ACC112 (cell line): ENCODE data around the gene ANKRD63.

ENCODE experiments used
- H2AFZ ChIP-seq: fragments of 200-600 bp; sonication (generic); one replicate; pipeline ENCODE4 v1.6.0; 2017; ENCODE audit warnings: antibody characterized with exemption, low read length; ENCODE audit not compliant: unreplicated experiment
- H3K27ac ChIP-seq: fragments of 200-600 bp; sonication (generic); 2 replicates; pipeline ENCODE4 v1.5.1; 2014; ENCODE audit warnings: low read depth, mild to moderate bottlenecking, antibody characterized with exemption, low read length, moderate library complexity
- H3K27me3 ChIP-seq: fragments of 200-600 bp; sonication (generic); 2 replicates; pipeline ENCODE4 v1.6.1; 2014; ENCODE audit warnings: mild to moderate bottlenecking, antibody characterized with exemption, low read length, moderate library complexity, mixed read lengths; ENCODE audit not compliant: insufficient read depth
- H3K36me3 ChIP-seq: fragments of 200-600 bp; sonication (generic); 2 replicates; pipeline ENCODE4 v1.6.1; 2016; ENCODE audit warnings: mild to moderate bottlenecking, antibody characterized with exemption, low read length, moderate library complexity, mixed read lengths; ENCODE audit not compliant: insufficient read depth
- H3K4me1 ChIP-seq: fragments of 200-600 bp; sonication (generic); one replicate; pipeline ENCODE4 v1.6.1; 2016; ENCODE audit warnings: low read length, mixed read lengths; ENCODE audit not compliant: insufficient read depth, unreplicated experiment, control insufficient read depth
- H3K4me3 ChIP-seq: fragments of 200-600 bp; sonication (generic); 2 replicates; pipeline ENCODE4 v1.5.1; 2014; ENCODE audit warnings: mild to moderate bottlenecking, low read depth, low read length
- H3K79me2 ChIP-seq: fragments of 200-600 bp; sonication (generic); one replicate; pipeline ENCODE4 v1.6.0; 2016; ENCODE audit warnings: low read length; ENCODE audit not compliant: control insufficient read depth, unreplicated experiment, insufficient read depth

The ANKRD63 gene

DNA sequence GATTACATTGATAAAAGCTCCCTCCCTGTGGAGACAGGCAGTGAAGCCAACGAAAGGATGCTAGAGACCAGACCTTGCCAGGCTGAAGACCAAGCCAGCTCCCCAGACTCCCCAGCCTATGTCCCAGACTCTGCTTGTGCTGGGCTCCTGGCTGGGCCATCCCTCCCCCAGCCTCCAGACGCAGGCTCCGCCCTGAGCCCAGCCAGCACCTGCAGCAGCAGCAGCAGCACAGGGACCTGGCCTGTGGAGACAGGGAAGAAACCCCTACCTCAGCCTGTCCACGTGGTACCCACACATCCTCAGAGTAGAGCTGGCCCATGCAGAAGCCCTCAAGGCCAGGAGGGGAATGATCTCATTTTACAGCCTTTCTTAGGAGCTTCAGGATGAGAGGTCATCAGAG, 13.3 kb downstream of the ANKRD63 start:
- H3K36me3 ChIP-seq, result no peaks in the 10 kb centered on the region
- no peak overlapping the region for H2AFZ ChIP-seq
- H3K4me1 ChIP-seq, result peaks cover 15% of the 10 kb centered on the region
- H3K27ac ChIP-seq, result no peak overlapping the region
- H3K79me2 ChIP-seq, result no peaks in the 10 kb centered on the region
- no peaks in the 10 kb centered on the region for H3K27me3 ChIP-seq
- H3K4me3 ChIP-seq, result no peak overlapping the region

DNA sequence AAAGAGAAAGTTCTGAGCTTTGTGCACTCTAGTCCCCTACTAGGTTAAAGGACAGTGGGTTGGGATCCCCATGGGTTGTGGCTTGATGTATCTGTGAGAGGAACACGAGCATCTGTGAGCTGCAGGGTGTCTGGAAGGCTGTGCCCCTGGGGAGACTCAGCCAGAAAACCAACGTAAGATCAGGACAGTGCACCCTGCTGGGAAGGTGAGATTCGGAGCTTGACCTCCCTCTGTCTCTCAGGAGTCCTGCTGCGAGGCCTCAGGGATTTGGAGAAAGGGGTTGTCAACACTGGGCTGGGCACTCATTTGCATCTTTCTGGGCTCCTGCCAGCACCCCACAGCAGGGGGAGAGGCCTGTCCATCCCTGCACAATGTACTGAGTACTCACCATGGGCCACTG, 15.2 kb downstream of the ANKRD63 start:
- no peaks in the 10 kb centered on the region for H3K36me3 ChIP-seq
- H3K27ac ChIP-seq, result no peak overlapping the region
- H2AFZ ChIP-seq, result no peak overlapping the region
- no peaks in the 10 kb centered on the region for H3K27me3 ChIP-seq
- H3K4me1 ChIP-seq, result peaks cover 24% of the 10 kb centered on the region
- no peaks in the 10 kb centered on the region for H3K79me2 ChIP-seq
- no peak overlapping the region for H3K4me3 ChIP-seq

DNA sequence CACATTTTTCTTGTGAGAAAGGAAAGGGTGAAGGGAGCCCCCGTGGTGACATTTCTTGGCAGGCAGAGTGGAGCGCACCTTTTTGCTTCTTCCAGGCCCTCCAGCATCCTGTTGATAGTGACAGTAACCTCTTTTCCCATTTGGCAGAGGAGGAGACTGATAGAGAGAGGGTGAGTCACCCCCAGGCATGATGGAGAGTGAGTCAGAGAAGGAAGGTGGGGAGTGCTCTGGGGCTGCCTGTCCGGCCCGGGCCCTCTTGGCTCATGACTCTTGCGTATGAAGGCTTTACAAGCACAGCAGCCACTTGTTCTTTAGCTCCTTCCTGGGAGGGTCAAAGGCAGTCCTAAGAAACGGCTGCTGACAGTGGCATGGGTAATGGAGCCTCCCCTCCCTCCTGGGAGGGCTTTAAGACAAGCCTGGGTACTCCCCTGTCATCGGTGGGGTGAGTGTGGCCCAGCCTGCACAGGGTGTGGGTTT, 16.0 kb downstream of the ANKRD63 start:
- Histone ChIP-seq H3K4me1 (peaks cover 25% of the 10 kb centered on the region), H2AFZ (peak overlapping the region; percentile 85), H3K27me3 (no peaks in the 10 kb centered on the region), H3K79me2 (no peaks in the 10 kb centered on the region), H3K27ac (peak overlapping the region; percentile 56), H3K4me3 (no peak overlapping the region), H3K36me3 (no peaks in the 10 kb centered on the region)

DNA sequence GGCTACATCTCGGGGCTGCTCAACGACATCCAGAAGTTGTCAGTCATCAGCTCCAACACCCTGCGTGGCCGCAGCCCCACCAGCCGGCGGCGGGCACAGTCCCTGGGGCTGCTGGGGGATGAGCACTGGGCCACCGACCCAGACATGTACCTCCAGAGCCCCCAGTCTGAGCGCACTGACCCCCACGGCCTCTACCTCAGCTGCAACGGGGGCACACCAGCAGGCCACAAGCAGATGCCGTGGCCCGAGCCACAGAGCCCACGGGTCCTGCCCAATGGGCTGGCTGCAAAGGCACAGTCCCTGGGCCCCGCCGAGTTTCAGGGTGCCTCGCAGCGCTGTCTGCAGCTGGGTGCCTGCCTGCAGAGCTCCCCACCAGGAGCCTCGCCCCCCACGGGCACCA, 17.0 kb downstream of the ANKRD63 start:
- no peak overlapping the region for H3K4me3 ChIP-seq
- H3K36me3 ChIP-seq, result no peaks in the 10 kb centered on the region
- no peak overlapping the region for H3K27ac ChIP-seq

DNA sequence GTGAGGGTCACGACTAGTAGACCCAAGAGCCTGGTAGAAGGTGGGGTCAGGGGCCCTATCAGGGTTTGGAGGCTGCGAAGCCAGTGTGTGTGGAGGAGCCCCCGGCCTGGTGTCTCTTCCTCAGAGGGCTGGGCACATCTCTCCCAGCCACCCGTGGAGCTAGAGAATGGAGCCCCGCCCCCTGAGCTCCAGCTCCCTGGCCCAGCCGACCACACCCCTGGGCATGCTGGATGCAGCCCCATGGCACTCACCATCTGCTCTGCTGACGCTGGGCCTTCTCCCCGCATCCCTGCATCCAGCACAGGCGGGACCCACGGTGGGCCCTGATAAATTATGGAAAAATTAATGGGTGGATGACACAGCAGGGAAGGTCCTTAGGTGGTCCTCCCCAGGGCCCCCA, 17.5 kb downstream of the ANKRD63 start:
- Histone ChIP-seq H3K27me3 (no peaks in the 10 kb centered on the region), H3K36me3 (no peaks in the 10 kb centered on the region), H3K4me1 (peaks cover 25% of the 10 kb centered on the region), H2AFZ (no peak overlapping the region), H3K27ac (no peak overlapping the region), H3K4me3 (no peak overlapping the region), H3K79me2 (no peaks in the 10 kb centered on the region)

More for the DNA sequence above, 17.0 kb downstream of the ANKRD63 start:
- Histone ChIP-seq H2AFZ (no peak overlapping the region), H3K4me1 (peaks cover 25% of the 10 kb centered on the region), H3K79me2 (no peaks in the 10 kb centered on the region), H3K27me3 (no peaks in the 10 kb centered on the region)

DNA sequence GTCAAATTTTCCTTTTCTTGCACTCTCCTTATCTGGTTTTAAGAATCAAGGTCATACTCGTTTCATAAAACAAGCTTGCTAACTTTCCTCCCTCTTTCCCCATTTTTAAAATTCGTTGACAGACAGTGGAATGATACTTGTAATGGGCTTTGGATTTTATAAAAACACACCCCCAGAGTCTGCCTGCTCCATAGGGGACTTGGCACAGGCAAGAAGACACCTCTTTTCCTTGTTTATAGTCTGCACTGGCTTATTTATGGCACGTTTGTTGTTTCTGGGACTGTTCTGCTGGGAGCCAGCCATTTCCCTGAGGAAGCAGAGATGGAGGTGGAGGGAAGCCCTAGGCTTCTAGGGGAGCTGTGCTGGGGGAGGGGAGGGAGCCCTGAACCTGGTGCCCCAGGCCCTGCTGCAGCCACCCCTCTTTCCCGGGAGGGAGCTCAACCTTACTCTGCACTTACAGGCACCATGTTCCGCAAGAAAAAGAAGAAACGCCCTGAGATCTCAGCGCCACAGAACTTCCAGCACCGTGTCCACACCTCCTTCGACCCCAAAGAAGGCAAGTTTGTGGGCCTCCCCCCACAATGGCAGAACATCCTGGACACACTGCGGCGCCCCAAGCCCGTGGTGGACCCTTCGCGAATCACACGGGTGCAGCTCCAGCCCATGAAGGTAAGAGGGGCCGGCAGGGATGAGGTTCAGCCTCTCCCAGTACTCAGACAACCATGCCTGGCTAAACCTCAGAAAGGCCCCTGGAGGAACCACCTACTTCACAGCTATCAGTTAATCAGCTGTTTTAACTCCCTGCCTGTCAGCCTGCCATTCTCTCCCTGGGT, 18.3 kb downstream of the ANKRD63 start:
- Histone ChIP-seq H2AFZ (no peak overlapping the region), H3K79me2 (no peaks in the 10 kb centered on the region), H3K36me3 (no peaks in the 10 kb centered on the region), H3K27me3 (no peaks in the 10 kb centered on the region), H3K4me1 (peaks cover 25% of the 10 kb centered on the region), H3K27ac (no peak overlapping the region), H3K4me3 (no peak overlapping the region)

DNA sequence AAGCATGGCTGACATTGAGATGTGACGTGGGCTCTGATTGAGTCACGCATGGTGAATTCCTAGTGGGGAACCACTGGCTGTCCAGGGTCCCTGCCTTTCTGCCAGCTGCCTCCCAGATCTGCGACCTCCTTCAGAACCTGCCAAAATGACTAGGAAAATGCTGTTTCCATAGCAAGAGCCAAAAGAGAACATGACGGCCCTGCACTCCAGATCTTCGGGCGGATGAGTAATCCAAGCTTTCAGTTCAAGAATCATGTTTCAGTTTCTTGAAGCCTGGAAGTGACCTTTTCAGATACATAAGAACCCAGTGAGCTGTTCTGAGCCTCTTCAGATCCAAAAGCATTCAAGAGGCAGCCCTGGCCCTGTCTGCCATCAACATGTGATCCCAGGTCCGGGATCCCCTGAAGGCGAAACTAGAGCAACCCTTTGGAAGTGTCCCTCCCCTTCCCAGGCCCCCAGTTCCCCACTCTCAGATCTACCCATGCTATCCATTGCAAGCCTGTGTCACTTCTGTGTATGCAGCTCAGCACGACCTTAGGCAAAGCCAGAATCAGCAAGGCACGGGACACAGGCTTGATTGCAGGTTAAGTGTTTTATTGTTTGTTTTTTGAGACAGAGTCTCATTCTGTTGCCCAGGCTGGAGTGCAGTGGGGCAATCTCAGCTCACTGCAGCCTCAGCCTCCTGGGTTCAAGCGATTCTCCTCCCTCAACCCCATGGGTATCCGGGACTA, 19.7 kb downstream of the ANKRD63 start:
- Histone ChIP-seq H3K36me3 (no peaks in the 10 kb centered on the region), H3K4me3 (no peak overlapping the region), H3K27me3 (no peaks in the 10 kb centered on the region), H3K79me2 (no peaks in the 10 kb centered on the region), H3K4me1 (peaks cover 25% of the 10 kb centered on the region), H3K27ac (0 out of 2 replicates have a peak overlapping the region, but pooled peaks have one; percentile 15), H2AFZ (peak overlapping the region; percentile 28)

DNA sequence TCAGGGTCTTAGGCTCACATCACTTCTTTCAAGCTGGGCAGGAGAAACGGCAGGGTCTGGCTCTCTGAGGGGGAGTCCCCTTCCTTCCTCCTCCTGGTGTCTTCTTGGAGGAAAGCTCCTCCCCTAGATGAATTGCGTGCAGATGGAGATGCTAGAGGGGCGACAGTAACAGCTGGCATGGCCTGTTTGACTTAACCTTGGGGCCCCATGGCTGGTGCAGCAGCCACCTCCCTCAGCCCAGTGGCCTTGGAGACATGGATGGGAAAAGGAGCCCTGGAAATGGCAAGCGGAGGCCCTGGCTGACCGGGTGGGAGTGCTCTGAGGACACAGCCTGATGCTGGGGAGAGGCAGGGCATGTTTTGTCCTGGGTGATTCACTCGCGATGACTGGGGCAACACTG, 23.8 kb downstream of the ANKRD63 start:
- Histone ChIP-seq H3K79me2 (no peaks in the 10 kb centered on the region), H2AFZ (no peak overlapping the region), H3K4me3 (no peak overlapping the region), H3K4me1 (peaks cover 10% of the 10 kb centered on the region), H3K27ac (no peak overlapping the region), H3K27me3 (peaks cover 9% of the 10 kb centered on the region; the same call in 1 of the 2 replicates), H3K36me3 (no peaks in the 10 kb centered on the region)

DNA sequence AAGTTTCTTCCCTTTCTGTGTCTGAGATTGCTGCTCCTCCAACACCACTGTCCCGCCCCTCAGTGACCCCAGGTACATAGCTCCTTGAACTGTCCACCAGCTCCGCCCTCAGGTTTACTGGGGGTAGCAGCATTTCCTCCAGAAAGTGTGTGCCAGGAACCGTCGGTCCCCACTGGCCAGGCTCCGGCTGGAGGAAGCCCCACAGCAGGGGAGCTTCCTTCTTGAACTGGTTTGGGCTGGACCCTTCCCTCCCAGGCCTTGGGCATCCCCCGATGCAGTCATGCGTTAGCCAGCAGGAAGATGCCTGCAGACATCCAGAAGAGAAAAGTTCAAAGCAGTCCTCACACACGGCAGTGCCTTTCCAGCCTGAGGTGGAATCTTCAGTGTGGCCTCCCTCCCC, 24.3 kb downstream of the ANKRD63 start:
- Histone ChIP-seq H3K36me3 (no peaks in the 10 kb centered on the region), H2AFZ (no peak overlapping the region), H3K4me3 (no peak overlapping the region), H3K27ac (no peak overlapping the region), H3K27me3 (peaks cover 14% of the 10 kb centered on the region), H3K4me1 (peaks cover 10% of the 10 kb centered on the region), H3K79me2 (no peaks in the 10 kb centered on the region)

DNA sequence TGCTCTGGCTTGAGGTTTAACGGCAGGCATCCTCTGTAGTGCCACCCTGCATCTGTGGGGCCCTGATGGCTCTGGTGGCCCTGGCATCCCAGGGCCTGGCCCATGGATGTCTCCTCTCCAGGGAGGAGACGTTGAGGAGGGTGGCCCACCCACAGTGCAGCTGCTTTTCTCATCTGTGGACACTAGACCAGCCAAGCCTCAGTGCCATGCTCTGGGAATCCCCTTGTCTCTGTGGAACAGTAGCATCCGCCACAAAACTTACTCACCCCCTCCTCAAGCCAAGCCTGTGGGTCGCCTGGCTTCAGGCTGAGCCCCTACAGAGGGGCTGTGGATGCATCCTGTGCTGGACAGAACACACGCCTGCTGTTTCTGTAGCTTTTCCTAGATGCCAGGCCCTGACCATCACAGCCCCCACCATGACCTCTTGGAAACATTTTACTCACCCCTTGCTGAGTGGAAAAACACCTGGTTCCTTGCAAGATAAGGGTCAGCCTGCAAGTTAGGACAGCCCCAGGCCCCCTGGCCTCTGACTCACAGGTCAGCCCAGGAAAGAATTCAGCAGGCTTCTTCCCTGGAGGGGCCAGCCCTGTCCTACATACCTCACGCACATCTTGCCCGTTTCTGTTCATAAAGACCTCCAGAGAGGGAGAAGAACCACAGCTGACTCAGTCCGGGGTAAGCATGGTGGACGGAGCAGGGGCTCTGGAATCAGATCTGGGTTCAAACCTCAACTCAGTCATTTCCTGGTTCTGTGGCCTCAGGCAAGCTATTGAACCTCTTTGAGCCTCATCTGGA, 25.0 kb downstream of the ANKRD63 start:
- peaks cover 9% of the 10 kb centered on the region for H3K4me1 ChIP-seq
- no peaks in the 10 kb centered on the region for H3K36me3 ChIP-seq
- H3K4me3 ChIP-seq, result no peak overlapping the region
- no peaks in the 10 kb centered on the region for H3K79me2 ChIP-seq
- no peak overlapping the region for H2AFZ ChIP-seq
- H3K27ac ChIP-seq, result no peak overlapping the region
- peaks cover 21% of the 10 kb centered on the region for H3K27me3 ChIP-seq
